Ishikawa (cell line): ENCODE data around the gene GARIN3.

Experiments
- CEBPB ChIP-seq: IDR thresholded peaks from 2 replicates; pipeline ENCODE4 v1.6.1; 2012
- CREB1 ChIP-seq: IDR thresholded peaks from 2 replicates; pipeline ENCODE4 v1.6.1; 2012; ENCODE audit warnings: low read depth
- EGR1 ChIP-seq: IDR thresholded peaks from 2 replicates; pipeline ENCODE4 v1.6.1; 2012
- EP300 ChIP-seq: IDR thresholded peaks from 2 replicates; pipeline ENCODE4 v1.6.1; 2012; ENCODE audit warnings: borderline replicate concordance
- FOXM1 ChIP-seq: IDR thresholded peaks from 2 replicates; pipeline ENCODE4 v1.6.1; 2012; ENCODE audit warnings: low read depth, borderline replicate concordance
- MAX ChIP-seq: IDR thresholded peaks from 2 replicates; pipeline ENCODE4 v1.6.1; 2012
- NFIC ChIP-seq: IDR thresholded peaks from 2 replicates; pipeline ENCODE4 v1.6.1; 2012
- RAD21 ChIP-seq: IDR thresholded peaks from 2 replicates; pipeline ENCODE4 v1.6.1; 2012; ENCODE audit warnings: low read depth
- REST ChIP-seq: IDR thresholded peaks from 2 replicates; pipeline ENCODE4 v1.6.1; 2012; ENCODE audit warnings: low read depth, mild to moderate bottlenecking
- TAF1 ChIP-seq: IDR thresholded peaks from 2 replicates; pipeline ENCODE4 v1.6.1; 2012; ENCODE audit warnings: low read depth, mild to moderate bottlenecking
- TCF12 ChIP-seq: IDR thresholded peaks from 2 replicates; pipeline ENCODE4 v1.6.1; 2012; ENCODE audit warnings: low read depth
- TEAD4 ChIP-seq: IDR thresholded peaks from 2 replicates; pipeline ENCODE4 v1.6.1; 2012
- USF1 ChIP-seq: IDR thresholded peaks from 2 replicates; pipeline ENCODE4 v1.6.1; 2012
- YY1 ChIP-seq: IDR thresholded peaks from 2 replicates; pipeline ENCODE4 v1.6.1; 2012; ENCODE audit warnings: low read depth
- ZBTB7A ChIP-seq: IDR thresholded peaks from 2 replicates; pipeline ENCODE4 v1.6.1; 2012; ENCODE audit warnings: low read depth

Gene GARIN3

GRCh38 chr5:157132281-157132612 is 33.8 kb downstream of the GARIN3 start:
- TF ChIP-seq ZBTB7A, result no peak
- TF ChIP-seq USF1, result no peak
- no peak for TF ChIP-seq YY1
- TF ChIP-seq REST, result no peak
- TF ChIP-seq FOXM1, result no peak
- no peak for TF ChIP-seq CEBPB
- TF ChIP-seq RAD21, result no peak
- no peak for TF ChIP-seq CREB1
- no peak for TF ChIP-seq NFIC
- no peak for TF ChIP-seq EP300
- no peak for TF ChIP-seq TAF1
- TF ChIP-seq MAX, result no peak
- no peak for TF ChIP-seq TEAD4

GRCh38 chr5:157130925-157131324 is 35.1 kb downstream of the GARIN3 start:
- no peak for TF ChIP-seq RAD21
- TF ChIP-seq TAF1, result no peak
- no peak for TF ChIP-seq MAX
- no peak for TF ChIP-seq FOXM1
- no peak for TF ChIP-seq YY1

- TF ChIP-seq CEBPB (no peak), CREB1 (no peak), EGR1 (no peak), TEAD4 (no peak), ZBTB7A (no peak), FOXM1 (no peak), RAD21 (no peak), YY1 (no peak), USF1 (no peak), MAX (no peak), EP300 (no peak), TAF1 (no peak), TCF12 (no peak), REST (no peak), NFIC (no peak)
Measured at GRCh38 chr5:157121709-157122108, 44.4 kb downstream of the GARIN3 start.

GRCh38 chr5:157120102-157120501 is 46.0 kb downstream of the GARIN3 start:
- TF ChIP-seq TEAD4, result no peak
- no peak for TF ChIP-seq EP300
- TF ChIP-seq EGR1, result no peak
- no peak for TF ChIP-seq REST
- TF ChIP-seq TCF12, result no peak
- no peak for TF ChIP-seq FOXM1
- no peak for TF ChIP-seq ZBTB7A
- TF ChIP-seq CEBPB, result no peak
- TF ChIP-seq NFIC, result no peak
- TF ChIP-seq TAF1, result no peak
- TF ChIP-seq USF1, result no peak
- TF ChIP-seq YY1, result no peak
- TF ChIP-seq CREB1, result no peak
- no peak for TF ChIP-seq MAX
- TF ChIP-seq RAD21, result no peak
